ENCODE results near the gene VPS41.

Gene VPS41

GRCh38 chr7:38905056-38905759 is 3.8 kb downstream of the VPS41 start:
- no peak for DNase-seq

- DNase-seq = no peak
Observed at GRCh38 chr7:38903057-38903456, 5.9 kb downstream of the VPS41 start.

- DNase-seq = no peak
Observed at GRCh38 chr7:38902449-38902848, 6.5 kb downstream of the VPS41 start.

GRCh38 chr7:38893061-38893460 is 15.9 kb downstream of the VPS41 start:
- DNase-seq = no peak

- DNase-seq = no peak
Observed at GRCh38 chr7:38890597-38890996, 18.4 kb downstream of the VPS41 start.

GRCh38 chr7:38889872-38890432 is 19.0 kb downstream of the VPS41 start:
- no peak for DNase-seq

- no peak for DNase-seq
Observed at GRCh38 chr7:38889079-38889478, 19.9 kb downstream of the VPS41 start.

- DNase-seq = no peak
Observed at GRCh38 chr7:38886265-38886664, 22.7 kb downstream of the VPS41 start.

- no peak for DNase-seq
Observed at GRCh38 chr7:38883706-38884105, 25.3 kb downstream of the VPS41 start.

- no peak for DNase-seq
Observed at GRCh38 chr7:38881947-38882684, 26.9 kb downstream of the VPS41 start.

- no peak for DNase-seq
Observed at GRCh38 chr7:38881015-38881414, 28.0 kb downstream of the VPS41 start.

GRCh38 chr7:38880454-38880853 is 28.5 kb downstream of the VPS41 start:
- DNase-seq = no peak

- no peak for DNase-seq
Observed at GRCh38 chr7:38880035-38880434, 29.0 kb downstream of the VPS41 start.

GRCh38 chr7:38878694-38879457 is 30.1 kb downstream of the VPS41 start:
- DNase-seq = no peak

- DNase-seq = no peak
Observed at GRCh38 chr7:38873433-38873832, 35.6 kb downstream of the VPS41 start.

- DNase-seq = no peak
Observed at GRCh38 chr7:38872202-38872601, 36.8 kb downstream of the VPS41 start.

- DNase-seq = no peak
Observed at GRCh38 chr7:38870147-38870546, 38.8 kb downstream of the VPS41 start.

- DNase-seq = no peak
Observed at GRCh38 chr7:38863601-38864291, 45.2 kb downstream of the VPS41 start.

GRCh38 chr7:38862666-38863065 is 46.3 kb downstream of the VPS41 start:
- DNase-seq = no peak

- no peak for DNase-seq
Observed at GRCh38 chr7:38858259-38858884, 50.6 kb downstream of the VPS41 start.

- no peak for DNase-seq
Observed at GRCh38 chr7:38855867-38856266, 53.1 kb downstream of the VPS41 start.

GRCh38 chr7:38855386-38855785 is 53.6 kb downstream of the VPS41 start:
- DNase-seq = no peak
